Left renal pelvis (tissue), 4 donors: ENCODE data around the gene AKAP6. TPM values are rescaled to one million over a fixed set of nuclear protein-coding genes. Genes with fewer than 3 reads are reported as not detected.
"Not testable (repeated sequence)": the region's sequence is repeated elsewhere in the genome, so short reads cannot be mapped to it uniquely, and the experiment has no call there.

Source experiments
- DNase-seq, 4 donors: peaks; one replicate each; pipeline ENCODE4 v3.0.0-alpha.2; 2013; ENCODE audit warnings: low read depth in 4 of 4, low spot score in 3 of 4
- polyA plus RNA-seq, 4 donors: library from polyadenylated mRNA; unstranded; fragments of 120-200 nt; gene quantifications; one replicate each; pipeline ENCODE4 v1.2.1, GENCODE V29; 2013; ENCODE audit not compliant: insufficient read length in 4 of 4

The AKAP6 gene
- polyA plus RNA-seq, 4 donors, result 1.3 to 3.2 (median 2.2) TPM

GRCh38 chr14:32571995-32572866, 243.1 kb downstream of the AKAP6 start:
- no peak for DNase-seq

DNA sequence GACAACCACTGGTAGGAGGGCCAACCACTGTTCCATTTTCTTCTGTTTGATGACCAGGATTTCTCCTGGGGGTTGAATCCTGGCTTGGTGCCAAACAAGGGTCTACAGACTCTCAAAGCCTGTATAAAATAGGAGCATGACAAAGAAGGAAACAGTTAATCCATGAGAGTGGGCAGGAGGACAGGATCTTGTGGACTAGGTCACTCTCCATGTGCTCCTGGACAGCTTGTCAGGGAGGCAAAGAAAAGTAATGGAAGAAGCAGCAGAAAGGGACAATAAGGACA, 243.7 kb downstream of the AKAP6 start:
- DNase-seq, result no peak

DNA sequence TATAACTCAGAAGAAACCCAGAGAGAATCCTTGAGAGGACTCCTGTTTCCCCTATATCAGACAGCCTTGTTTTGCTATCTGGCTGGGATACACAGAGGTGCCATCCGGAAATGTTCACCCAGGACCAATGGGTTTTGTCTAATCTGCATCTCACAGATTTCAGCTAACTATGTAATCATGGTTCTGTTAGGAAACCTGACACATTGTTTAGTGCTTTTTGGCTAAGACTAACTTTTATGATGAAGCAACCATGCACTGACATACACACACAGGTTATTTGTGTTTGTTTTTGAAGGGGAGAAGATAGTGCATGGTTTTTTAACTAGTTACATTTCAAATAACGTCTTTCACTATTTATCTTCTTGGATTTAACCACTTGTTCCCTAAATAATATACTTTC, 245.2 kb downstream of the AKAP6 start:
- no peak for DNase-seq

- DNase-seq, result peak in 3 of 4 donors; percentile 36 to 46 (median 42)
These were observed 247.1 kb downstream of the AKAP6 start for GRCh38 chr14:32576088-32576795.

GRCh38 chr14:32576977-32577376, 247.9 kb downstream of the AKAP6 start:
- DNase-seq, result no peak

GRCh38 chr14:32578181-32578580, 249.1 kb downstream of the AKAP6 start:
- DNase-seq, result no peak

- DNase-seq, result not testable (repeated sequence)
These were observed 254.3 kb downstream of the AKAP6 start for GRCh38 chr14:32583427-32583826.

GRCh38 chr14:32584079-32584478, 255.0 kb downstream of the AKAP6 start:
- no peak for DNase-seq

DNA sequence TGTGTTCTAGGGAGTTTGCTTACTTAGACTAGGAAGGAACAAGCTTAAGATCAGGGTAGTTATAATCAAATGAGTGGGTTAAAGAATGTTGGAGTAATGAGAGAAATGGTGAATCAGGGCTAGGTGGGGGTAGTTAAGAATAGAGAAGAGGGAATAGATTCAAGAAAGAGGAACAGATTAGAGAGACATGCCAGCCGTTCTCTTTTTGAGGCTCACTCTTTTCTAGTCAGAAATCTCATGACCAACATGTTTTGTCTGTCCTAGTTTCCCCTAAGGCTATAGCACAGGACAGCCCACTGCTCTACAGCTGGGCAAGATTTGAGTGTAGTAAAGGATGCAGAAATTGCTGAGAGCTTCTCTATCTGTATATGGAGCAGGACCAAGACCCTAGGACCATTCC, 258.4 kb downstream of the AKAP6 start:
- no peak for DNase-seq

GRCh38 chr14:32588448-32589320, 259.6 kb downstream of the AKAP6 start:
- no peak for DNase-seq

DNA sequence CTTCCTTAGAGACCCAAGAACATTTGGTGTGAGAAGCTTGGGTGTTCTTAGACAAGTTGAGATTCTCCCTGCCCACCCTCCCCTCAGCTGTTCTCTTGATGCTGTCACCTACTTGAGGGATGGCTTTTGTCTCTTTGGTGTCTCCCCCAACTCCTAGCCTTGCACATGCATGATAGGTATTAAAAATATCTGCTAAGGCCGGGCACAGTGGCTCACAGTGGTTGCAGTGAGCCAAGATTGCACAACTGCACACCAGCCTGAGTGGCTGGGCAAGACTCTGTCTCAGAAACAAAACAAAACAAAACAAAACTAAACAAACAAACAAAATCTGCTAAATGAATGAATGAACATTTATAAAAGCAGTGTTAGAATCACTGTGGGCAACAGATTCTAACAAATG, 261.1 kb downstream of the AKAP6 start:
- DNase-seq, result no peak

DNA sequence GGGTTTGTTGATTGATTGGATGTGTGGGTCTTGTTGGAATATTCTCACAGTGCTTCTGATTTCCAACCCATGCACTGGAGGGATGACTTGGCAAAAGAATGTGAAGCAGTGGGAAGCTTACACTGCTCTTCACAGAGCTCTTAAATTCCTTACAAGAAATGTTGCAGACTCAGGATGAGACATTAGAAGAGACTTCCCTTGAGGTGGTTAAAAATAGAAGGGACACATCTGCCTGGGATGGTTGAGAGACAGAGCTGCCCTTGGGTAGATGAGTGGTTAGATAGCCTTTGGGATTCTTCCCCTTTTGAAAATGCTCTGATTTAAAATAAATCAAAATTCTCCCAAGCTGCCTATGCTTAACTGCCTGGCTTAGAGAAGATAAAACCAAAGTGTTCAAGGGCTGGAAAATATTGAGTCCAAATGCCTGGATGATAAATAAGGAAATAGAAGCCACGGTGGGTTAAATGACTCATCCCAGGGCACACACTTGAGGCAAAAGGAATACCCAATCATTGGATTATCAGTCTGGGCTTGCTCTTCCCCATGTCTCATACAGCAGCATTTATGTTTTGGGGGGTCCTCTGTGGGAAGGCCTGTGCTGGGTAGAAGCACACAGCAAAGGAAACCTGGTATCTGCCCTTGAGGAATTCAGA, 264.3 kb downstream of the AKAP6 start:
- no peak for DNase-seq

- no peak for DNase-seq
These were observed 265.7 kb downstream of the AKAP6 start for GRCh38 chr14:32594766-32595165.

GRCh38 chr14:32595497-32595896, 266.4 kb downstream of the AKAP6 start:
- no peak for DNase-seq

DNA sequence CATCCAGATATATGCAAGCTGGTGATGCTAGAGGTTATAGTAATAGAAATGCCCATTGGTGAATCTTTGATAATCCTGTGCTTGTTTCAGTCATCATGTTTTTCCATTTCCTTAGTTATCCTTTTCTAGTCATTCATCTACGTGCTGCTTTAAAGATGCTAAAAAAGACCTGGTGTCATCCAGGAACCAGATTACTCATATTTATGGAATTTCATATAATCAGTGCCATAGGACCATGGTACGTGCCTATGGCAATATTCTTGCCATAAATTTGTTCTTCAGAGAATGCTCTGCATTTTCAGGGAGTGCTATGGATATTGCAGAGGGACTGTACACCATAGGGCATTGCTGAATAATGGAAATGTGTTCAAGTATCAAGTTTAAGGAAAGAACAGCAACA, 267.3 kb downstream of the AKAP6 start:
- no peak for DNase-seq

DNA sequence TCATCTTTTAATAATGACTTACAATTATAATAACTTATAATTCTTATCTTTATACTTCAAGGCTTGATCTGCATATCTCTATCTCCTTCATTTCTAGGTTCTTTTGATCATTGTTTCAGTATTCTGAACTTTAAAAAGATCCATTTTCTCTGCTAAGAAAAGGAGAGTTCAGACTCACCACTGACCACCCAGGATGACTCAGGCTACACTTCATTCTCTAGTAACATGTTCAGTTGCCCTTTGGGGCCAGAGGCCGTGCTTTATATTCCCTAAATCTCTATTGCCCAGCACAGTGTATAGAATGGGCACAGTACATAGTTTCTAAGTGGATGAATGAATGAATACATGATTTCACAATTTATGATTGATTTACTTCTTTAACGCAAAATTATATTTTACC, 268.7 kb downstream of the AKAP6 start:
- DNase-seq, result no peak

- DNase-seq, result no peak
These were observed 272.0 kb downstream of the AKAP6 start for GRCh38 chr14:32601069-32601468.

GRCh38 chr14:32601906-32602305, 272.8 kb downstream of the AKAP6 start:
- no peak for DNase-seq

DNA sequence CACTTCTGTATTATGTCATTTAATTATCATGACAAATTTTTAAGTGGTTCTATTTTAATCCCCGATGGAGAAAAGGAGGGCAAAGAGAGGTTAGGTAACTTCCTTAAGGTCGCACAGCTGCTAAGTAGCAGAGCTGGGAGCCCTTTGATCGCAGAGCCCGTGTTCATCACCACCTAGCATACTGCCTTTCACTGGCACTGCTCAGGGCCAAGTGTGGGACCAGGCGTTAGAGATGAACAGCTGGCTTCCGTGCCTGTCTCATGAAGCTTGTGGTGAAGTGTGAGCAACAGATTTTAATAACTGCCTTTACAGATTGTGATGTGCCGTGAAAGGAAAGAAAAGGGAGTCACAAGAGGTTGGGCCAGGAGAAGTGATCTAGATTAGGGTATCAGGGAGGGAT, 273.6 kb downstream of the AKAP6 start:
- no peak for DNase-seq

GRCh38 chr14:32603992-32604565, 275.0 kb downstream of the AKAP6 start:
- DNase-seq, result no peak
